ENCODE results near the gene TMEM45B. TPM values are rescaled to one million over a fixed set of nuclear protein-coding genes. Genes with fewer than 3 reads are reported as not detected.
"Not testable (repeated sequence)": the region's sequence is repeated elsewhere in the genome, so short reads cannot be mapped to it uniquely, and the experiment has no call there.

Gene TMEM45B
- total RNA-seq, 1 donor from 2014 or later, result 10.1 TPM

DNA sequence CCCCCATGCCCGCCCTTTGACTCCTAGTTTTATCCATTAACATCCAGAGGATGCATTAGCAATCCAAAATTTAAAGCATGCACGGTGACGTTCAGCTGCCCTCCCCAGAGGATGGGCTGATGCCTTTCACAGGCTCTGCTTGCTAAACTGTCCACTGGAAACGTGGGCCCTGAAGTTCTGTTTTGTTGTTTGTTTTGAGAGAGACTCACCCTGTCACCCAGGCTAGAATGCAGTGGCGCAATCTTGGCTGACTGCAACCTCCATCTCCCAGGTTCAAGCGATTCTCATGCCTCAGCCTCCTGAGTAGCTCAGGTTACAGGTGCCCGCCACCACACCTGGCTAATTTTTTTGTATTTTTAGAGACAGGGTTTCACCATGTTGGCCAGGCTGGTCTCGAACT lies 40.4 kb downstream of the TMEM45B start:
- Histone ChIP-seq H3K4me1 (peaks cover 23% of the 10 kb centered on the region), H3K36me3 (peaks cover 0 to 19% of the 10 kb centered on the region in 2 donors), H3K4me3 (no peak overlapping the region), H3K27me3 (no peaks in the 10 kb centered on the region), H3K27ac (no peak overlapping the region), H3K9me3 (no peaks in the 10 kb centered on the region)
- TF ChIP-seq POLR2AphosphoS5 (IDR thresholded peaks at IDR 0.05; ENCODE audit: insufficient read depth in 1 of 2, low read depth in 1 of 2) (no peak), POLR2A (IDR thresholded peaks at IDR 0.05) (no peak), CTCF (IDR thresholded peaks at IDR 0.05) (no peak)
- no peak for DNase-seq (ENCODE audit: extremely low spot score in 2 of 2)
- intact Hi-C loops (cut with DNase I), result no loop called here

- Histone ChIP-seq H3K27me3 (no peaks in the 10 kb centered on the region), H3K36me3 (peaks cover 0 to 50% of the 10 kb centered on the region in 2 donors), H3K9me3 (no peaks in the 10 kb centered on the region), H3K4me1 (peaks cover 13% of the 10 kb centered on the region), H3K4me3 (no peak overlapping the region), H3K27ac (peak overlapping the region; percentile 13)
- TF ChIP-seq POLR2A (IDR thresholded peaks at IDR 0.05), result no peak
- TF ChIP-seq POLR2AphosphoS5 (IDR thresholded peaks at IDR 0.05; ENCODE audit: insufficient read depth in 1 of 2, low read depth in 1 of 2), result peak in 1 of 2 donors; percentile 71
- TF ChIP-seq CTCF (IDR thresholded peaks at IDR 0.05), result no peak
- no peak for DNase-seq (ENCODE audit: extremely low spot score in 2 of 2)
- intact Hi-C loops (cut with DNase I), result no loop called here
Measured at GRCh38 chr11:129861702-129862522, 46.3 kb downstream of the TMEM45B start.

- H3K27ac ChIP-seq, result no peak overlapping the region
- H3K27me3 ChIP-seq, result no peaks in the 10 kb centered on the region
- DNase-seq (ENCODE audit: extremely low spot score in 2 of 2), result no peak
- peaks cover 5 to 62% of the 10 kb centered on the region in 2 donors for H3K36me3 ChIP-seq
- no peak overlapping the region for H3K4me3 ChIP-seq
- H3K4me1 ChIP-seq, result peaks cover 13% of the 10 kb centered on the region
- intact Hi-C loops (cut with DNase I), result no loop called here
- TF ChIP-seq CTCF (IDR thresholded peaks at IDR 0.05) (no peak), POLR2A (IDR thresholded peaks at IDR 0.05) (no peak), POLR2AphosphoS5 (IDR thresholded peaks at IDR 0.05; ENCODE audit: insufficient read depth in 1 of 2, low read depth in 1 of 2) (no peak)
- no peaks in the 10 kb centered on the region for H3K9me3 ChIP-seq
Measured at GRCh38 chr11:129864811-129865210, 49.2 kb downstream of the TMEM45B start.

GRCh38 chr11:129865701-129866100 lies 50.1 kb downstream of the TMEM45B start:
- Histone ChIP-seq H3K4me3 (no peak overlapping the region), H3K27me3 (no peaks in the 10 kb centered on the region), H3K4me1 (peaks cover 13% of the 10 kb centered on the region), H3K36me3 (peaks cover 5 to 61% of the 10 kb centered on the region in 2 donors), H3K27ac (no peak overlapping the region), H3K9me3 (no peaks in the 10 kb centered on the region)
- DNase-seq (ENCODE audit: extremely low spot score in 2 of 2), result no peak
- intact Hi-C loops (cut with DNase I), result no loop called here
- no peak for TF ChIP-seq POLR2AphosphoS5 (IDR thresholded peaks at IDR 0.05; ENCODE audit: insufficient read depth in 1 of 2, low read depth in 1 of 2)
- TF ChIP-seq POLR2A (IDR thresholded peaks at IDR 0.05), result no peak
- TF ChIP-seq CTCF (IDR thresholded peaks at IDR 0.05), result no peak

DNA sequence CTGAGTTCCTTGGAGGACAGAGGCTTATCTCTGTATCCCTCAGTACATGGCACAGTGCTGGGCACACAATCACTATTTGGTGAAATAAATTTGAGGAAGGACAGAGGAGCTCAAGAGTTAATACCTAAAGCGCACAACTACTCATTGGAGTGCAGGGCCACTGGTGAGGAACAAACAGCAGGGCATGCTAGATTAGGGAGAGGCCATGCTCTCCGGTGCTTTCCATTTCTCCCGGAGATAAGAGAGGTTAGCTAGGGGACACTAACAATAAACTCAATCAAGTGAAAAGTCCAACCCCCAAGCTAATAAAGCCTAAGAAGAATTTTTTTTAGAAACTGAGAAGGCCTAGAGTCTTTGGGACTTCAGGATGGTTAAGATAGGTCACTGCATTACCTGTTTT lies 50.7 kb downstream of the TMEM45B start:
- Histone ChIP-seq H3K9me3 (no peaks in the 10 kb centered on the region), H3K27ac (no peak overlapping the region)

GRCh38 chr11:129868626-129869025 lies 53.0 kb downstream of the TMEM45B start:
- intact Hi-C loops (cut with DNase I); H3K27ac ChIP-seq; H3K4me1 ChIP-seq; H3K9me3 ChIP-seq; H3K4me3 ChIP-seq; DNase-seq (ENCODE audit: extremely low spot score in 2 of 2); H3K27me3 ChIP-seq: not testable (repeated sequence)
- H3K36me3 ChIP-seq, result peaks cover 5 to 80% of the 10 kb centered on the region in 2 donors

More for the DNA sequence above, 50.7 kb downstream of the TMEM45B start:
- no peak for TF ChIP-seq POLR2AphosphoS5 (IDR thresholded peaks at IDR 0.05; ENCODE audit: insufficient read depth in 1 of 2, low read depth in 1 of 2)
- TF ChIP-seq CTCF (IDR thresholded peaks at IDR 0.05), result no peak
- TF ChIP-seq POLR2A (IDR thresholded peaks at IDR 0.05), result no peak
- intact Hi-C loops (cut with DNase I), result no loop called here
- Histone ChIP-seq H3K4me1 (peaks cover 11% of the 10 kb centered on the region), H3K27me3 (no peaks in the 10 kb centered on the region), H3K4me3 (no peak overlapping the region), H3K36me3 (peaks cover 5 to 65% of the 10 kb centered on the region in 2 donors)
- DNase-seq (ENCODE audit: extremely low spot score in 2 of 2), result no peak
